ENCODE results near the gene LRRFIP1.

The LRRFIP1 gene

DNA sequence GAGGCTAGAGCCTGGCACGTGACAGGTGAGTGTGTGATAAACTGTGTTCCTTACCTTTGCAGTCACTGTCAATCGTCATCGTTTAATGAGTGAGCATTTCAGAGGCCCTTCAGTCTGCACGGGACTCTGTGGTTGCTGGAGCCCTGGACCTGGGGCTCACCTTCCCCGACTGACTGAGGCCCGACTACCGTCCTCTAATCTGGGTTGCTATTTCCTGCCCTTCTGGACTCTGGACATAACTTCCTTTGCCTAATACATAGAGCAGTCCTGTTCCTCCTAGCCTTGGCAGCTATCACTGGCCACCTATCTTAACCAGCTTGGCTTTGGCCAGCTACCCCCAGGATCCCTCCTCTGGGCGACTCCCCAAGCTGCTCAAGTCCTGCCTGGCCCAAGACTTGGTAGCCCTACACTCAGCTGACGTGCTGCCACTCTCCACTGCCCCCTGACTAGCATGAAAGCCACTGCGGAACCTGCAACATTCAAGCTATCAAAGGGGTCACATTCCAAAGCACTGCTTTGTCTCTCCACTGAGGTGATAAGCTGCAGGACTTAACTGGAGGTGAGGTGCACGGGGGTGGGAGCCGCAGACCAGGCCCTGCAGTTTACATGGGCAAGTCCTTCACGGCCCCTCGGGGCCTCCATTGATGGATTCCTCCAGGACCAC, 25.8 kb upstream of the LRRFIP1 start:
- Histone ChIP-seq H2BK12ac (ENCODE audit: low read length) (no peak overlapping the region), H3K27me3 (ENCODE audit: control insufficient read depth in 3 of 3, insufficient read depth in 3 of 3, low read depth in 1 of 3, low read length in 3 of 3) (peaks cover 0 to 3% (median 2%) of the 10 kb centered on the region in 3 experiments), H3K36me3 (replicated peaks in 1 of 2; ENCODE audit: control insufficient read depth in 2 of 2, insufficient read depth in 2 of 2, low read length in 2 of 2) (no peaks in the 10 kb centered on the region), H3K9me3 (replicated peaks in 1 of 2; ENCODE audit: control insufficient read depth in 2 of 2, insufficient read depth in 1 of 2, low read depth in 1 of 2, low read length in 2 of 2) (peaks cover 3 to 6% of the 10 kb centered on the region in 2 donors), H3K4me3 (ENCODE audit: low read length in 2 of 2) (no peak overlapping the region), H2BK5ac (ENCODE audit: low read length) (no peak overlapping the region), H3K4ac (ENCODE audit: low read length) (no peak overlapping the region), H4K91ac (ENCODE audit: low read depth, low read length, poor library complexity) (no peak overlapping the region), H3K18ac (ENCODE audit: low read length) (no peak overlapping the region), H2AFZ (ENCODE audit: low read length) (no peak overlapping the region), H3K23ac (ENCODE audit: low read depth, low read length, poor library complexity) (no peak overlapping the region), H3K14ac (ENCODE audit: low read length) (no peak overlapping the region), H2BK120ac (ENCODE audit: low read depth, low read length) (no peak overlapping the region), H3K79me1 (ENCODE audit: low read depth, low read length) (no peaks in the 10 kb centered on the region), H2AK5ac (ENCODE audit: low read depth, low read length) (no peak overlapping the region), H3K4me2 (ENCODE audit: insufficient read depth, low read length, poor library complexity, severe bottlenecking) (no peak overlapping the region), H2BK15ac (ENCODE audit: low read length) (no peak overlapping the region), H4K8ac (ENCODE audit: low read depth, low read length) (no peak overlapping the region), H3K9ac (ENCODE audit: low read depth, low read length, poor library complexity) (no peak overlapping the region), H3K27ac (replicated peaks; ENCODE audit: low read length) (no peak overlapping the region), H3K4me1 (ENCODE audit: control insufficient read depth in 2 of 2, insufficient read depth in 1 of 2, low read depth in 1 of 2, low read length in 2 of 2) (peaks cover 6 to 11% of the 10 kb centered on the region in 2 donors)
- no CpG with 5 or more reads among the region's 14 CpGs for WGBS, 2 donors (ENCODE audit: extremely low coverage in 2 of 2, insufficient read length in 2 of 2, insufficient replicate concordance in 1 of 2)
- DNase-seq (ENCODE audit: low spot score) = no peak

DNA sequence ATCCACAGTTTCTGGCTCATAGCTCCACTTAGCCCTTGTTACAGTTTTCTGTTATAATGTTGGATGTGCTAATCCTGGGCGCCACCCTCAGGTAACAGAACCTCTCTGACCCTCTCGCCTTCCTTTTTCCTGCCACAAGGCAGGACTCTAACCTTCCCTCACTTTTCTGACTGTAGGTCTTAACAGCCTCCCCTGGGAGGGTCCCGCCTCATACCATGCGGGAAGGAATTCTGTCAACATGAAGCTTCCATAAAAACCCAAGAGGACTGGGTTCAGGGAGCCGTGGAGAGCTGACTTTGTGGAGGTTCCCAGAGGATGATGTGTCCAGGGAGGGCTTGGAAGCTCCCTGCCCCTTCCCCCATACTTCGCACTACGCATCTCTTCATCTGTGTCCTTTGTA, 25.0 kb upstream of the LRRFIP1 start:
- no peak overlapping the region for H2BK120ac ChIP-seq (ENCODE audit: low read depth, low read length)
- H4K8ac ChIP-seq (ENCODE audit: low read depth, low read length) = no peak overlapping the region
- no peak overlapping the region for H3K23ac ChIP-seq (ENCODE audit: low read depth, low read length, poor library complexity)
- H3K4me2 ChIP-seq (ENCODE audit: insufficient read depth, low read length, poor library complexity, severe bottlenecking) = no peak overlapping the region
- H3K4me3 ChIP-seq (ENCODE audit: low read length in 2 of 2) = no peak overlapping the region
- no peaks in the 10 kb centered on the region for H3K36me3 ChIP-seq (replicated peaks in 1 of 2; ENCODE audit: control insufficient read depth in 2 of 2, insufficient read depth in 2 of 2, low read length in 2 of 2)
- no peak overlapping the region for H2AK5ac ChIP-seq (ENCODE audit: low read depth, low read length)
- DNase-seq (ENCODE audit: low spot score) = no peak
- H3K9ac ChIP-seq (ENCODE audit: low read depth, low read length, poor library complexity) = no peak overlapping the region
- H3K14ac ChIP-seq (ENCODE audit: low read length) = no peak overlapping the region
- no peak overlapping the region for H2AFZ ChIP-seq (ENCODE audit: low read length)
- no peak overlapping the region for H3K18ac ChIP-seq (ENCODE audit: low read length)
- no peak overlapping the region for H2BK5ac ChIP-seq (ENCODE audit: low read length)
- peaks cover 0 to 3% (median 2%) of the 10 kb centered on the region in 3 experiments for H3K27me3 ChIP-seq (ENCODE audit: control insufficient read depth in 3 of 3, insufficient read depth in 3 of 3, low read depth in 1 of 3, low read length in 3 of 3)
- no peak overlapping the region for H3K4ac ChIP-seq (ENCODE audit: low read length)
- no peaks in the 10 kb centered on the region for H3K79me1 ChIP-seq (ENCODE audit: low read depth, low read length)
- no peak overlapping the region for H4K91ac ChIP-seq (ENCODE audit: low read depth, low read length, poor library complexity)
- WGBS, 2 donors (ENCODE audit: extremely low coverage in 2 of 2, insufficient read length in 2 of 2, insufficient replicate concordance in 1 of 2) = no CpG with 5 or more reads among the region's 7 CpGs
- H3K4me1 ChIP-seq (ENCODE audit: control insufficient read depth in 2 of 2, insufficient read depth in 1 of 2, low read depth in 1 of 2, low read length in 2 of 2) = peaks cover 6 to 11% of the 10 kb centered on the region in 2 donors
- no peak overlapping the region for H2BK12ac ChIP-seq (ENCODE audit: low read length)
- peaks cover 3 to 6% of the 10 kb centered on the region in 2 donors for H3K9me3 ChIP-seq (replicated peaks in 1 of 2; ENCODE audit: control insufficient read depth in 2 of 2, insufficient read depth in 1 of 2, low read depth in 1 of 2, low read length in 2 of 2)
- H3K27ac ChIP-seq (replicated peaks; ENCODE audit: low read length) = no peak overlapping the region
- no peak overlapping the region for H2BK15ac ChIP-seq (ENCODE audit: low read length)

DNA sequence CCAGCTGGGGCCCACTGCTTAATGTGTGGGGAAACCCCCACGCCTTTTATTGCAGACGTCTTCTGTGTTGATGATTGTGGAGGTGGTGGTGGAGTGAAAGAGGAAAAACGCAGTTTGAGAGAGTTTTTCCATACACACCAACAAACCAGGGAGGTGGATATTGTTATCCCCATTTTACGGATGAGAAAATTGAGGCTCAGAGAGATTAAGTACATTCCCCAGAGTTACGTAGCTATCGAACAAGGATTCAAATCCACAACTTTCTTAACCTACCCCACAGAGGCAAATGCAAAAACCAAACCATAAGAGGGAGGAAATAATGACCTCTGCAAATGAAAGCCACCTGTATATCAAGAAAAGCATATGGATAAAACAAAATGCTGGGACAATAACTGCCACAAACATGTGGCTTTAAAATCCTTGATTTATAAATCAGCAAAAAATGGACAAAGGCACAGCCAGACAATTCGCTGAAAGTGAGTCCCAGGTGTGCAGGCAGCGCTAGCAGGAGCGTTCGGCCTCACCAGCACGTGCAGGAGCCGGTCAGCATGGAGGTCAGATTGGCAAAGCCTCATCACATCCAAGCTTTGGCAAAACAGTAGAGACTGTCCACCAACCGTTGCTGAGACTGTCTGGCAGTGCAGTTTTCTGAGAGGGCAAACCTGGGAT, 24.2 kb upstream of the LRRFIP1 start:
- Histone ChIP-seq H3K4ac (ENCODE audit: low read length) (no peak overlapping the region), H4K8ac (ENCODE audit: low read depth, low read length) (no peak overlapping the region), H3K23ac (ENCODE audit: low read depth, low read length, poor library complexity) (no peak overlapping the region), H3K27ac (replicated peaks; ENCODE audit: low read length) (no peak overlapping the region), H3K14ac (ENCODE audit: low read length) (no peak overlapping the region), H2BK12ac (ENCODE audit: low read length) (peak overlapping the region; percentile 48), H2BK5ac (ENCODE audit: low read length) (no peak overlapping the region), H3K4me1 (ENCODE audit: control insufficient read depth in 2 of 2, insufficient read depth in 1 of 2, low read depth in 1 of 2, low read length in 2 of 2) (peaks cover 6 to 11% of the 10 kb centered on the region in 2 donors), H3K36me3 (replicated peaks in 1 of 2; ENCODE audit: control insufficient read depth in 2 of 2, insufficient read depth in 2 of 2, low read length in 2 of 2) (no peaks in the 10 kb centered on the region), H3K4me2 (ENCODE audit: insufficient read depth, low read length, poor library complexity, severe bottlenecking) (no peak overlapping the region), H4K91ac (ENCODE audit: low read depth, low read length, poor library complexity) (no peak overlapping the region), H3K27me3 (ENCODE audit: control insufficient read depth in 3 of 3, insufficient read depth in 3 of 3, low read depth in 1 of 3, low read length in 3 of 3) (peaks cover 0 to 3% (median 2%) of the 10 kb centered on the region in 3 experiments), H3K9ac (ENCODE audit: low read depth, low read length, poor library complexity) (no peak overlapping the region), H2AK5ac (ENCODE audit: low read depth, low read length) (no peak overlapping the region), H3K9me3 (replicated peaks in 1 of 2; ENCODE audit: control insufficient read depth in 2 of 2, insufficient read depth in 1 of 2, low read depth in 1 of 2, low read length in 2 of 2) (peaks cover 3 to 6% of the 10 kb centered on the region in 2 donors), H2BK120ac (ENCODE audit: low read depth, low read length) (no peak overlapping the region), H3K79me1 (ENCODE audit: low read depth, low read length) (no peaks in the 10 kb centered on the region), H2BK15ac (ENCODE audit: low read length) (no peak overlapping the region), H3K18ac (ENCODE audit: low read length) (peak overlapping the region; percentile 21), H3K4me3 (ENCODE audit: low read length in 2 of 2) (no peak overlapping the region), H2AFZ (ENCODE audit: low read length) (peak overlapping the region; percentile 82)
- DNase-seq (ENCODE audit: low spot score) = no peak
- WGBS, 2 donors (ENCODE audit: extremely low coverage in 2 of 2, insufficient read length in 2 of 2, insufficient replicate concordance in 1 of 2) = no CpG with 5 or more reads among the region's 13 CpGs

DNA sequence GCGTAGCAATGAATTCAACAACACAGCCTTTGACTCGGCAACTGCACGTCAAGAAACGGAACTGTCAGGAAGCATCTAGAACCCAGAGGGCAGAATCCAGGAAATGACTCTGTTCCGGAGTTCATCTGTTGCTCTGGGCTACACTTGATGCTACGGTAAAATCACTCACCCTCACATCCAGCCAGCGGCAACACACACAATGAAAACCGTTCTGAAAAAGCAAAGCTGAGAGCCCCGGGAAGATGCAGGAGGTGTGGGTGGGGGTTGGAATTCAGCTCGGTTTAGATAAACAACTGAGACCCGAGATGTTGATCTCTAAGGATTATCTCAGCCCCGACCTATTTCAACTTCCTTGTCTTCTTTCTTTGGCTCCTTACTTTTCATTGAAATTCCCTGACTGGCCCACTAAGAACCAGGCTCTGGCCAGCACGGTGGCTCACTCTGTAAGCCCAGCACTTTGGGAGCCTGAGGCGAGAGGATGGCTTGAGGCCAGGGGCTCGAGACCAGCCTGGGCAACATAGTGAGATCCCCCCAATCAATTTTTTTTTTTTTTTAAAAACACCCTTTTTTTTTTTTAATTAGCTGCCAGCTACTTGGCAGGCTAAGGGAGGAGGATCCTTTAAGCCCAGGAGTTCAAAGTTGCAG, 23.5 kb upstream of the LRRFIP1 start:
- H2BK120ac ChIP-seq (ENCODE audit: low read depth, low read length) = no peak overlapping the region
- H3K79me1 ChIP-seq (ENCODE audit: low read depth, low read length) = no peaks in the 10 kb centered on the region
- peaks cover 3 to 6% of the 10 kb centered on the region in 2 donors for H3K9me3 ChIP-seq (replicated peaks in 1 of 2; ENCODE audit: control insufficient read depth in 2 of 2, insufficient read depth in 1 of 2, low read depth in 1 of 2, low read length in 2 of 2)
- no peak overlapping the region for H2BK12ac ChIP-seq (ENCODE audit: low read length)
- no peak overlapping the region for H2BK5ac ChIP-seq (ENCODE audit: low read length)
- peak overlapping the region; percentile 82 for H2AFZ ChIP-seq (ENCODE audit: low read length)
- H2BK15ac ChIP-seq (ENCODE audit: low read length) = no peak overlapping the region
- no peak overlapping the region for H3K4ac ChIP-seq (ENCODE audit: low read length)
- H3K27me3 ChIP-seq (ENCODE audit: control insufficient read depth in 3 of 3, insufficient read depth in 3 of 3, low read depth in 1 of 3, low read length in 3 of 3) = peaks cover 0 to 3% (median 2%) of the 10 kb centered on the region in 3 experiments
- H4K8ac ChIP-seq (ENCODE audit: low read depth, low read length) = no peak overlapping the region
- no peak overlapping the region for H4K91ac ChIP-seq (ENCODE audit: low read depth, low read length, poor library complexity)
- no peak overlapping the region for H3K18ac ChIP-seq (ENCODE audit: low read length)
- no peak overlapping the region for H3K4me2 ChIP-seq (ENCODE audit: insufficient read depth, low read length, poor library complexity, severe bottlenecking)
- no peak overlapping the region for H3K9ac ChIP-seq (ENCODE audit: low read depth, low read length, poor library complexity)
- H3K4me3 ChIP-seq (ENCODE audit: low read length in 2 of 2) = no peak overlapping the region
- no peak for DNase-seq (ENCODE audit: low spot score)
- H3K23ac ChIP-seq (ENCODE audit: low read depth, low read length, poor library complexity) = no peak overlapping the region
- H3K36me3 ChIP-seq (replicated peaks in 1 of 2; ENCODE audit: control insufficient read depth in 2 of 2, insufficient read depth in 2 of 2, low read length in 2 of 2) = no peaks in the 10 kb centered on the region
- no peak overlapping the region for H3K27ac ChIP-seq (replicated peaks; ENCODE audit: low read length)
- WGBS, 2 donors (ENCODE audit: extremely low coverage in 2 of 2, insufficient read length in 2 of 2, insufficient replicate concordance in 1 of 2) = no CpG with 5 or more reads among the region's 15 CpGs
- no peak overlapping the region for H2AK5ac ChIP-seq (ENCODE audit: low read depth, low read length)
- peaks cover 6 to 11% of the 10 kb centered on the region in 2 donors for H3K4me1 ChIP-seq (ENCODE audit: control insufficient read depth in 2 of 2, insufficient read depth in 1 of 2, low read depth in 1 of 2, low read length in 2 of 2)
- no peak overlapping the region for H3K14ac ChIP-seq (ENCODE audit: low read length)
